GM18868 (cell line): ENCODE data around the gene FAM107B.
"Not testable (repeated sequence)": the region's sequence is repeated elsewhere in the genome, so short reads cannot be mapped to it uniquely, and the experiment has no call there.

ENCODE experiments used
- ATAC-seq: cut with Tn5 transposase; IDR thresholded peaks from one replicate; pipeline ENCODE4 v1.9.1; 2021; ENCODE audit warnings: mild to moderate bottlenecking, moderate library complexity; ENCODE audit not compliant: unreplicated experiment

The FAM107B gene

DNA sequence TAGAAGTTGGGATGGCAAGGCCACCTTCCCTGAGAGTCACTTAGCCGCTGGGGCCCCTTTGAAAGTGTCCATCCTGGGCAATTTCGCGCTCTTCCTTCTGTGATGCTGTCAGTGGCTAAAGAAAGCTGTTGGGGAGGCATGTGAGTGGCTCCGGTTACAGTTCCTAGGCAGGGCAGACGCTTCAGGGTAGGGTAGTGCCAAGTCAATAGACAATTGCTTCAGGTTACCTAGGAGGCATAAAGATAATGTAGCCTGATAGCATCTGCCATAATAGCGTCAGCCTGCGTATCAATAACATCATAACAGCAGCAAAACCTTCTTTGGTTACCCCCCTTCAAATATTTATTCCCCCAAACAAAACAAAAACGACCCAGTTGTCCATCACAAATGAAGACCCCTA lies at the start of gene FAM107B:
Gene FAM107B (minus strand): TSS at position 101 of the 400 bp plus-strand sequence. CDS start 234 bp downstream, outside the sequence.
- ATAC-seq: no peak

- ATAC-seq: no peak
Observed at GRCh38 chr10:14823966-14824365, 49.3 kb upstream of the FAM107B start.

DNA sequence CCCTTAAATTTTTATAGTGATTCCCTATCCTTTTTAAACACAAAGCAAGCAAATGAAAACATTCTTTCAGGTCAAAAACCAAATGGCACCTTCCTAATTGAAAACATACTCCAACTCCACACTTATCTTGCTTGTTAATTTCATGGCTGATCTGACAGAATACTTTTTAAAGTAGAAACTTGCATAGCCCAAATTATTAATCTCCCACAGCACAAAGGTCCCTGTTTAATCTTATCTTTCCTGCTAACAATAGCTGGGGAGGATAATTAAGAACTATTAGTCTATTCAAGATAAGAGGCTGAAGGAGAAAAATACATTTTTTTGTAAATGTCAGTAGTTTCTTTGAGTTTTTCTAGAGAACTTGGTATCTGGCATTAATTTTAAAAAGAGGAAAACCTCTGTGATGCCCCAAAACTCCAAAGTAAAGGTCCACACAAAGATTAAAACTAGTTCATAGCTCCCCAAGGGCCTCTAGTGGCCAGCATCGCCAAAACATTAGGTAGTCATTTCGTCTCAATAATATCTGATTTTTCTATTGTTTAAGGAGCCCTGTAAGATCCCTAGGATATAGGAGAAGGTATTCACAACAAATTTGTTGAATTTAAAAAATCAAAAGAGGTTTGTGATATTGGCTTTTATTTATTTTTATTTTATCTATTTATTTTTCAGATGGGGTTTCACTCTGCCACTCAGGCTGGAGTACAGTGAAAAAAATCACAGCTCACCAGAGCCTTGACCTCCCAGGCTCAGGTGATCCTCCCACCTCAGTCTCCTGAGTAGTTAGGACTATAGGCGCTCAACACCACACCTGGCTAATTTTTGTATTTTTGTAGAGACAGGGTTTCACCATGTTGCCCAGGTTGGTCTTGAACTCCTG lies 48.4 kb upstream of the FAM107B start:
- ATAC-seq: no peak

- ATAC-seq: no peak
Observed at GRCh38 chr10:14821635-14822375, 47.1 kb upstream of the FAM107B start.

DNA sequence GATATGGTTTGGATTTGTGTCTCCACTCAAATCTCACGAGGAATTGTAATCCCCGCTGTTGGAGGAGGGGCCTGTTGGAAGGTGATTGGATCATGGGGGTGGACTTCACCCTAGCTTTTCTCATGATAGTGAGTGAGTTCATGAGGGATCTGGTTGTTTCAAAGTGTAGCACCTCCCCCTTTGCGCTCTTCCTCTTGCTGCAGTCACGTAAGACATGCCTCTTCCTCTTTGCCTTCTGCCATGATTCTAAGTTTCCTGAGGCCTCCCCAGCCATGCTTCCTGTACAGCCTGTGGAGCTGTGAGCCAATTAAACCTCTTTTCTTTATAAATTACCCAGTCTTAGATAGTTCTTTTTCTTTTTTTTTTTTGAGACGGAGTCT lies 46.1 kb upstream of the FAM107B start:
- ATAC-seq: no peak

GRCh38 chr10:14820010-14820774 lies 45.5 kb upstream of the FAM107B start:
- no peak for ATAC-seq

- not testable (repeated sequence) for ATAC-seq
Observed at GRCh38 chr10:14816717-14817116, 42.0 kb upstream of the FAM107B start.

DNA sequence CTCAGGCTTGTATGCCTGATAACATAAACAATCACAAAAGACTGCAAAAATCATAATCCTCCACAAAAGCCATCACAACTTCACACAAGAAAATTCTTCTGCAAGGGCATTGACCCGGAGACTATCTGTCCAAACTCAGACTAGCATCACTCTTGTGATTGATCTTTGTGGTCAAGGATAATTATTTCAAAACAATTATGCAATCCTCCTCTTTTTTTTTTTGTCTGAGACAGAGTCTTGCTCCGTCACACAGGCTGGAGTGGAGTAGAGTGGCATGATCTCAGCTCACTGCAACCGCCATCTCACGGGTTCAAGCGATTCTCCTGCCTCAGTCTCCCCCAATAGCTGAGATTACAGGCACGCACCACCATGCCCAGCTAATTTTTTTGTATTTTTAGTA lies 41.0 kb upstream of the FAM107B start:
- ATAC-seq: no peak

- no peak for ATAC-seq
Observed at GRCh38 chr10:14812271-14812670, 37.6 kb upstream of the FAM107B start.

- no peak for ATAC-seq
Observed at GRCh38 chr10:14810969-14811953, 36.6 kb upstream of the FAM107B start.

DNA sequence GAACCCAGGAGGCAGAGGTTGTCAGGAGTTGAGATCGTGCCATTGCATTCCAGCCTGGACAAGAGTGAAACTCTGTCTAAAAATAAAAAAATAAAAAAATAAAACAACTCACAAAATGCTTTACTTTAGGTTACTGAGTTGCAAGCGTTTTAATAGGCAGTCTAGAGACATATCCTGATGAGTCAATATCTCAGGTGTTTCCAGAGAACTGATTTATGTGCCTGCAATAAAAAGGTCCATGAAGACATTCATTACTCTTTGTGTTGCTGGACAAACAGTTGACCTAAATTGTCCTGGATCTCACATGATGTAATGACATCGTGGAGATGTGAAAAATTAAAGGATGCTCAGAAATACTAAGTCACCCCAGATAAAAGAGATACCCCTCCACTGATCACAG lies 31.6 kb upstream of the FAM107B start:
- ATAC-seq: no peak

DNA sequence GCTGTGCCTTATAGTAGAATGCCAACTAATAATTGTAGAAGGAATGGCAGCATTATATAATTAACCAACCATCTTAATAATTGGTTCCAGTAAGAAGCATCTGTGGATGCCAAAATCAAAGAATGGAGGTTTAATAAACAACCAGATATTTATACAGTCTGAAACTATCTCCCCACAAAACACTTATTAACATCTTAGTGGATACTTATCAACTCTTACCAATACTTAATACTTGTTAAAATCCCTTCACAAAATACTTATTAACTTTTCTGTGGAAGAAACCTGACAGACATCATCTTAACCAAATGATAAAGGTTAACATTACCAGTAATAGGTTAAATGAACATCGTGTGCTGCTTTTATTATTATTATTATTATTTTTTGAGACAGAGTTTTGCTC lies 29.1 kb upstream of the FAM107B start:
- ATAC-seq: no peak

- no peak for ATAC-seq
Observed at GRCh38 chr10:14801723-14802122, 27.0 kb upstream of the FAM107B start.

DNA sequence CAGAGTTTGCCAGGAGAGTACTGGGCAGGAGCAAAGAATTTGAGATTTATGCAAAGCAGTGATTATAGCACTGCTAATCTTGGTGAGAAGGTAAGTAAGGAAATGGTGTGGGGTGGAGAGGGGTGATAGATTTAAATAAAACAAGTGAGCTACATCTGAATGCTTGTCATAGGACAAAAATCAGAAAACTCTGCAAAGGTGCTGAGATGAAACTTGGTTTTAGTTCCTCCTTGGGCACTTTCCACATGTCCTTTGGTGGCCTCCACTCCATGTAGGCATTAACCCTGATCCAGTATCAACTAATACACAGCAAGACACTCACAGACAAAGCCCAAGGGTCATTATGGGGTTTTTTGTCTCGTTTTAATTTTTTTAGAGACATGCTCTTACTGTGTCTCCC lies 25.7 kb upstream of the FAM107B start:
- ATAC-seq: no peak

GRCh38 chr10:14798636-14799035 lies 23.9 kb upstream of the FAM107B start:
- no peak for ATAC-seq

GRCh38 chr10:14787938-14788337 lies 13.2 kb upstream of the FAM107B start:
- ATAC-seq: no peak

- ATAC-seq: no peak
Observed at GRCh38 chr10:14784459-14785055, 9.9 kb upstream of the FAM107B start.

DNA sequence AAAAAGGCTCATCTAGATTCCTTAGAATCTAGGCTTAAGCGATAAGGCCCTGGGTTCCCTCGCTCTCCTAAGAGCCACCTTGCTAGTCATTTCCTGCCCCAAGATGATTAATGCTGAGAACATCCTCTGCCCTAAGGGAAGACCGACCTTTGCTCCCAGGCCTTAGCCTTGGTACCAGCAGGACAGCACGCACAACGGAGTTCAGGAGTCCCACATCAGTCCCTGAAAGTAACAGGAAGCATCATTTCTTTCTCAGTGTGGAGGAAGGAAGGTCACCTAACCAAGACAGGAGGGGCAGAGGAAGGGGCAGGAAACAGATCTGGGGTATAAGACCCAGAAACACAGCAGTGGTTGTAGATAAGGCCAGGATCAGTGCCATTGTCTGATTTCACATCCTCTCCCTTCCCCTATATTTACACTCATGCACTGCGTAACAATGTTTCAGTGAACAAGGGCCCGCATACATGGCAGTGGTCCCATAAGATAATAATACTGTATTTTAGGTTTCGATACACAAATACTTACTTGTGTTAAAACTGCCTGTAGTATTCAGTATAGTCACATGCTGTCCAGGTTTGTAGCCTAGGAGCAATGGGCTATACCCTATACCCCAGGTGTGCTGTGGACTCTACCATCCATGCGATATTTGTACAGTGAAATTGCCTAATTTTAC lies 8.1 kb upstream of the FAM107B start:
- no peak for ATAC-seq

DNA sequence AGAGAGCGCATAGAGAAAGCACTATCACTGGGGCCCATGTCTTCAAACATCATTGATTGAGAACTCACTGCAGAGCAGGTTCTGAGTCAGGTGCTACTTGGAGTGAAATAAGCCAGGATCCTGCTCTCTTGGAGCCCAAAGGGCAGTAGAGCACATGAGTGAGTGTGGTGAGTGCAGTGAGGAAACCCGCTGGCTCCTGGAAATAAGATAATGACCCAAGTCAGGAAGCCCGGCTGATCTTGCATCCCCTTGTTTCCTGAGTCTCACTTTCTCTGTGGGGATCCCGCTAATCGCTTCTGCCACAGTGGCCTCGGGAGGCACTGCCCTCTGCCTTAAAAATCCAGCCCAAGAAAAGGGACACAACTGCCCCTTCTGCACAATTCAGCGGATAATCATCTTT lies 7.1 kb upstream of the FAM107B start:
- ATAC-seq: no peak
